SK-N-SH (cell line): ENCODE measurements around the gene GPN3. TPM values are rescaled to one million over a fixed set of nuclear protein-coding genes. Genes with fewer than 3 reads are reported as not detected.

Experiments used
- CTCF ChIA-PET: fragments of 300-600, 350-600 bp; formaldehyde crosslinking; extraction: SDS; loops from one replicate; lab custom pipeline; 2021; lab: Yijun Ruan, JAX
- POLR2A ChIA-PET: fragments of 350-600 bp; sonication (Branson Sonifier 250); formaldehyde crosslinking; extraction: SDS; loops from one replicate; lab custom pipeline; 2020; ENCODE audit warnings: antibody characterized with exemption, inconsistent platforms; lab: Yijun Ruan, JAX
- DNase-seq: peaks from one replicate; pipeline ENCODE4 v3.0.0; 2012
- H2AFZ ChIP-seq: fragments of 200-600 bp; sonication (generic); 2 replicates; pipeline ENCODE4 v1.8.1; 2016; ENCODE audit warnings: antibody characterized with exemption, mild to moderate bottlenecking, low read depth
- H3F3A ChIP-seq: fragments of 200-600 bp; sonication (generic); replicated peaks from 2 replicates; pipeline ENCODE3; 2016; ENCODE audit warnings: antibody characterized with exemption, mild to moderate bottlenecking; ENCODE audit not compliant: insufficient read depth
- H3K27ac ChIP-seq, 2 experiments: fragments of 200-500 bp in 1 of 2; fragments of 200-600 bp in 1 of 2; sonication (Bioruptor generic) in 1 of 2; sonication (generic), shearing (Covaris generic) in 1 of 2; 2 replicates each; pipeline versions ENCODE4 v1.5.1 to v1.6.1; 2014 to 2016; ENCODE audit warnings: low read depth in 2 of 2, inconsistent platforms in 1 of 2, low read length in 1 of 2, mild to moderate bottlenecking in 1 of 2, mixed read lengths in 1 of 2
- H3K27me3 ChIP-seq: fragments of 200-600 bp; sonication (generic), shearing (Covaris generic); 2 replicates; pipeline ENCODE4 v1.6.1; 2016; ENCODE audit warnings: mixed run types; ENCODE audit not compliant: insufficient read depth
- H3K36me3 ChIP-seq, 2 experiments: fragments of 200-500 bp in 1 of 2; fragments of 200-600 bp in 1 of 2; sonication (Bioruptor generic) in 1 of 2; sonication (generic) in 1 of 2; replicated peaks in 1 of 2; 2 replicates each; pipeline versions ENCODE3 to v1.5.1; 2014 to 2016; ENCODE audit warnings: low read length in 1 of 2, mild to moderate bottlenecking in 1 of 2; ENCODE audit not compliant: insufficient read depth in 2 of 2, control insufficient read depth in 1 of 2
- H3K4me1 ChIP-seq, 2 experiments: fragments of 200-500 bp in 1 of 2; fragments of 200-600 bp in 1 of 2; sonication (Bioruptor generic) in 1 of 2; sonication (generic), shearing (Covaris generic) in 1 of 2; 2 replicates each; pipeline versions ENCODE4 v1.5.1 to v1.6.1; 2014 to 2016; ENCODE audit warnings: low read depth in 1 of 2, low read length in 1 of 2, mixed run types in 1 of 2; ENCODE audit not compliant: insufficient read depth in 2 of 2, control insufficient read depth in 1 of 2
- H3K4me2 ChIP-seq: fragments of 200-600 bp; sonication (generic), shearing (Covaris generic); 2 replicates; pipeline ENCODE4 v1.6.1; 2017; ENCODE audit warnings: mixed run types
- H3K4me3 ChIP-seq, 2 experiments: fragments of 200-500 bp in 1 of 2; fragments of 200-600 bp in 1 of 2; sonication (Bioruptor generic) in 1 of 2; sonication (generic), shearing (Covaris generic) in 1 of 2; 2 replicates each; pipeline versions ENCODE4 v1.5.1 to v1.8.1; 2014 to 2016; ENCODE audit warnings: low read depth in 2 of 2, inconsistent platforms in 1 of 2, low read length in 1 of 2, mild to moderate bottlenecking in 1 of 2, mixed read lengths in 1 of 2, moderate library complexity in 1 of 2
- H3K79me2 ChIP-seq: fragments of 200-600 bp; sonication (generic); 2 replicates; pipeline ENCODE4 v1.8.1; 2017; ENCODE audit warnings: mild to moderate bottlenecking; ENCODE audit not compliant: insufficient read depth
- H3K9ac ChIP-seq: fragments of 200-600 bp; sonication (generic); 2 replicates; pipeline ENCODE4 v1.6.1; 2017; ENCODE audit warnings: mixed run types
- H3K9me2 ChIP-seq: fragments of 200-600 bp; sonication (generic); 2 replicates; pipeline ENCODE4 v1.6.1; 2017; ENCODE audit warnings: mixed run types
- H3K9me3 ChIP-seq: fragments of 200-600 bp; sonication (generic); 2 replicates; pipeline ENCODE4 v1.6.1; 2017; ENCODE audit warnings: mixed run types, mild to moderate bottlenecking, moderate library complexity
- H4K20me1 ChIP-seq: fragments of 200-600 bp; sonication (generic); 2 replicates; pipeline ENCODE4 v1.6.1; 2017; ENCODE audit warnings: mild to moderate bottlenecking, mixed run types; ENCODE audit not compliant: insufficient read depth
- EP300 ChIP-seq, 2 experiments: IDR thresholded peaks; 2 replicates each; pipeline versions ENCODE4 v1.4.0 to v1.6.1; 2012; ENCODE audit warnings: borderline replicate concordance in 1 of 2, low read depth in 1 of 2, low read length in 1 of 2
- EZH2phosphoT487 ChIP-seq: fragments of 200-600 bp; sonication (generic); IDR thresholded peaks from 2 replicates; pipeline ENCODE4 v1.6.1; 2017; ENCODE audit warnings: low read depth, mixed run types, mild to moderate bottlenecking, antibody characterized with exemption, moderate library complexity, borderline replicate concordance
- FOXJ3 ChIP-seq: sonication (generic); formaldehyde crosslinking; IDR thresholded peaks from 2 replicates; pipeline ENCODE4 v1.5.1; 2020; ENCODE audit warnings: mild to moderate bottlenecking, missing genetic modification reagents
- FOXM1 ChIP-seq: IDR thresholded peaks from 2 replicates; pipeline ENCODE4 v1.4.0; 2012; ENCODE audit warnings: low read depth, mild to moderate bottlenecking
- MAX ChIP-seq: IDR thresholded peaks from 2 replicates; pipeline ENCODE4 v1.4.0; 2012; ENCODE audit warnings: low read depth
- MXI1 ChIP-seq: IDR thresholded peaks from 2 replicates; pipeline ENCODE4 v1.6.1; 2012; ENCODE audit warnings: mild to moderate bottlenecking, low read depth, low read length, improper control_type of control experiment
- NFIC ChIP-seq: IDR thresholded peaks from 2 replicates; pipeline ENCODE4 v1.4.0; 2012; ENCODE audit warnings: borderline replicate concordance
- NRF1 ChIP-seq: IDR thresholded peaks from 2 replicates; pipeline ENCODE4 v1.6.1; 2012; ENCODE audit warnings: low read depth, mild to moderate bottlenecking, low read length
- RAD21 ChIP-seq: IDR thresholded peaks from 2 replicates; pipeline ENCODE4 v1.6.1; 2012; ENCODE audit warnings: mild to moderate bottlenecking, low read length
- RCOR1 ChIP-seq: fragments of 150-350 bp; IDR thresholded peaks from 2 replicates; pipeline ENCODE4 v1.6.1; 2017; ENCODE audit warnings: antibody characterized with exemption, low read length
- REST ChIP-seq: IDR thresholded peaks from 2 replicates; pipeline ENCODE4 v1.6.1; 2012; ENCODE audit warnings: mild to moderate bottlenecking, low read depth, low read length, moderate library complexity
- SIN3A ChIP-seq: IDR thresholded peaks from 2 replicates; pipeline ENCODE4 v1.6.1; 2012; ENCODE audit warnings: low read depth, mild to moderate bottlenecking, low read length, moderate library complexity, borderline replicate concordance
- SMC3 ChIP-seq: IDR thresholded peaks from 2 replicates; pipeline ENCODE4 v1.6.1; 2012; ENCODE audit warnings: low read depth, low read length, improper control_type of control experiment
- TCF12 ChIP-seq: IDR thresholded peaks from 2 replicates; pipeline ENCODE4 v1.4.0; 2012
- TEAD4 ChIP-seq: IDR thresholded peaks from 2 replicates; pipeline ENCODE4 v1.4.0; 2012; ENCODE audit warnings: mild to moderate bottlenecking, borderline replicate concordance; ENCODE audit not compliant: insufficient read depth
- USF1 ChIP-seq: IDR thresholded peaks from 2 replicates; pipeline ENCODE4 v1.4.0; 2012; ENCODE audit warnings: low read depth, borderline replicate concordance
- YY1 ChIP-seq: IDR thresholded peaks from 2 replicates; pipeline ENCODE4 v1.4.0; 2012; ENCODE audit warnings: low read depth, mild to moderate bottlenecking
- ZBTB33 ChIP-seq: IDR thresholded peaks from 2 replicates; pipeline ENCODE4 v1.4.0; 2012; ENCODE audit warnings: low read depth, borderline replicate concordance
- WGBS: methylation state at CpG from one replicate; pipeline ENCODE4 v1.1.6; 2017; ENCODE audit warnings: low lambda C conversion rate; 5-methylcytosine and 5-hydroxymethylcytosine counted together
- polyA plus RNA-seq, 3 experiments: library from polyadenylated mRNA; depleted of rRNA; stranded (reverse); fragments of >200 nt; gene quantifications; 2 replicates each; pipeline ENCODE4 v1.2.3, GENCODE V29; 2012

Gene GPN3
- polyA plus RNA-seq, 1 of the 3 experiments (the other 2 are of a cell fraction), result 21.6 TPM

GRCh38 chr12:110403976-110404682, 63.9 kb downstream of the GPN3 start (continued):
- TF ChIP-seq REST, result no peak
- TF ChIP-seq YY1, result no peak
- no peak for TF ChIP-seq TEAD4
- TF ChIP-seq FOXM1, result no peak

GRCh38 chr12:110403146-110403975, 64.7 kb downstream of the GPN3 start, which contains the start of gene ANAPC7:
Gene ANAPC7, minus strand, starts transcription at chr12:110403708. Its CDS starts 81 bp downstream, at chr12:110403627.
- H3K27ac ChIP-seq, result peak within 1 kb of the TSS; percentile 95 to 98
- WGBS, result 1% methylated on average over 46 of the region's 62 CpGs
- ChIA-PET POLR2A (no interaction called here), CTCF (interaction anchor here (0.7 to 1.8 kb wide), 3 partner anchors 28 to 552 kb away, joined by 3 to 7 read pairs (median 4); partner anchors contain the start of genes FAM216A and GPN3)
- peaks cover 51% of the 10 kb centered on the region for H3K79me2 ChIP-seq
- peak within 1 kb of the TSS; percentile 100 for H2AFZ ChIP-seq
- H3K36me3 ChIP-seq, result peaks cover 7 to 21% of the 10 kb centered on the region in 2 experiments
- DNase-seq, result peak; percentile 95
- peak within 1 kb of the TSS; percentile 75 for H3K4me2 ChIP-seq
- peaks cover 5% of the 10 kb centered on the region for H3F3A ChIP-seq
- H3K27me3 ChIP-seq, result no peaks in the 10 kb centered on the region
- H3K9me3 ChIP-seq, result no peaks in the 10 kb centered on the region
- H4K20me1 ChIP-seq, result no peaks in the 10 kb centered on the region
- H3K4me1 ChIP-seq, result peaks cover 0 to 5% of the 10 kb centered on the region in 2 experiments; a peak in 2 of 4 replicates
- peak within 1 kb of the TSS; percentile 90 for H3K9ac ChIP-seq
- H3K4me3 ChIP-seq, result peak within 1 kb of the TSS; percentile 81 to 99
- no peaks in the 10 kb centered on the region for H3K9me2 ChIP-seq
- 0 out of 2 replicates have a peak, but pooled peaks have one; percentile 6 for TF ChIP-seq RAD21
- TF ChIP-seq EZH2phosphoT487, result no peak
- peak; percentile 99 for TF ChIP-seq MXI1
- TF ChIP-seq TCF12, result no peak
- no peak; the same call in none of the 2 replicates for TF ChIP-seq MAX
- TF ChIP-seq ZBTB33, result no peak
- TF ChIP-seq RCOR1, result no peak
- TF ChIP-seq SIN3A, result peak; percentile 92; the same call in 1 of the 2 replicates
- no peak for TF ChIP-seq SMC3
- no peak for TF ChIP-seq EP300 (IDR thresholded peaks at IDR 0.05; ENCODE audit: borderline replicate concordance in 1 of 2, low read depth in 1 of 2, low read length in 1 of 2)
- TF ChIP-seq FOXJ3 (CRISPR knock-in tag), result no peak
- TF ChIP-seq NFIC, result no peak
- peak; percentile 33; the same call in 1 of the 2 replicates for TF ChIP-seq REST
- peak; percentile 32; the same call in 1 of the 2 replicates for TF ChIP-seq USF1
- TF ChIP-seq NRF1, result no peak
